Measurements from ENCODE around the gene C2orf76.
"Not testable (repeated sequence)": the region's sequence is repeated elsewhere in the genome, so short reads cannot be mapped to it uniquely, and the experiment has no call there.

The C2orf76 gene

GRCh38 chr2:119405151-119405550, 38.5 kb upstream of the C2orf76 start:
- TF ChIP-seq EZH2phosphoT487 (conservative IDR thresholded peaks at IDR 0.05; ENCODE audit: low read length) (no peak), CTCF (IDR thresholded peaks at IDR 0.05; ENCODE audit: insufficient read depth, low read length, poor library complexity, severe bottlenecking) (no peak)
- Histone ChIP-seq H3K27me3 (ENCODE audit: low read length) (no peaks in the 10 kb centered on the region), H3K79me2 (ENCODE audit: insufficient read depth, low read length) (no peaks in the 10 kb centered on the region), H4K20me1 (ENCODE audit: low read depth, low read length) (no peaks in the 10 kb centered on the region), H3K27ac (ENCODE audit: low read depth, low read length) (no peak overlapping the region), H2AFZ (ENCODE audit: low read depth, low read length, severe bottlenecking) (no peak overlapping the region), H3K9me2 (replicated peaks; ENCODE audit: insufficient read depth, low read length) (no peaks in the 10 kb centered on the region), H3F3A (ENCODE audit: insufficient read depth) (no peaks in the 10 kb centered on the region), H3K9ac (ENCODE audit: low read length) (no peak overlapping the region), H3K4me3 (ENCODE audit: insufficient read depth, low read length, poor library complexity, severe bottlenecking) (no peak overlapping the region), H3K4me2 (ENCODE audit: low read depth, low read length, poor library complexity, severe bottlenecking) (no peak overlapping the region), H3K36me3 (ENCODE audit: low read length) (no peaks in the 10 kb centered on the region), H3K9me3 (ENCODE audit: insufficient read depth, low read length) (no peaks in the 10 kb centered on the region)

- not testable (repeated sequence) for H3F3A ChIP-seq (ENCODE audit: insufficient read depth); H3K27me3 ChIP-seq (ENCODE audit: low read length); H3K36me3 ChIP-seq (ENCODE audit: low read length); H3K9me3 ChIP-seq (ENCODE audit: insufficient read depth, low read length); H3K9ac ChIP-seq (ENCODE audit: low read length); H3K4me3 ChIP-seq (ENCODE audit: insufficient read depth, low read length, poor library complexity, severe bottlenecking); H2AFZ ChIP-seq (ENCODE audit: low read depth, low read length, severe bottlenecking); H3K27ac ChIP-seq (ENCODE audit: low read depth, low read length); H4K20me1 ChIP-seq (ENCODE audit: low read depth, low read length); H3K79me2 ChIP-seq (ENCODE audit: insufficient read depth, low read length); H3K9me2 ChIP-seq (replicated peaks; ENCODE audit: insufficient read depth, low read length); H3K4me2 ChIP-seq (ENCODE audit: low read depth, low read length, poor library complexity, severe bottlenecking)
These were observed 37.0 kb upstream of the C2orf76 start for GRCh38 chr2:119403618-119404017.

GRCh38 chr2:119402645-119403560, 36.3 kb upstream of the C2orf76 start:
- Histone ChIP-seq H4K20me1 (ENCODE audit: low read depth, low read length) (no peaks in the 10 kb centered on the region), H3K9me3 (ENCODE audit: insufficient read depth, low read length) (no peaks in the 10 kb centered on the region), H3K79me2 (ENCODE audit: insufficient read depth, low read length) (no peaks in the 10 kb centered on the region), H3K4me3 (ENCODE audit: insufficient read depth, low read length, poor library complexity, severe bottlenecking) (no peak overlapping the region), H3K36me3 (ENCODE audit: low read length) (no peaks in the 10 kb centered on the region), H3K9me2 (replicated peaks; ENCODE audit: insufficient read depth, low read length) (no peaks in the 10 kb centered on the region), H3K27me3 (ENCODE audit: low read length) (no peaks in the 10 kb centered on the region), H3K9ac (ENCODE audit: low read length) (no peak overlapping the region), H3K4me2 (ENCODE audit: low read depth, low read length, poor library complexity, severe bottlenecking) (no peak overlapping the region), H3F3A (ENCODE audit: insufficient read depth) (no peaks in the 10 kb centered on the region), H3K27ac (ENCODE audit: low read depth, low read length) (no peak overlapping the region), H2AFZ (ENCODE audit: low read depth, low read length, severe bottlenecking) (peak overlapping the region; percentile 46)
- TF ChIP-seq EZH2phosphoT487 (conservative IDR thresholded peaks at IDR 0.05; ENCODE audit: low read length): no peak
- TF ChIP-seq CTCF (IDR thresholded peaks at IDR 0.05; ENCODE audit: insufficient read depth, low read length, poor library complexity, severe bottlenecking): no peak

- H3K4me3 ChIP-seq (ENCODE audit: insufficient read depth, low read length, poor library complexity, severe bottlenecking): no peak overlapping the region
- no peaks in the 10 kb centered on the region for H4K20me1 ChIP-seq (ENCODE audit: low read depth, low read length)
- no peak overlapping the region for H3K4me2 ChIP-seq (ENCODE audit: low read depth, low read length, poor library complexity, severe bottlenecking)
- no peak overlapping the region for H2AFZ ChIP-seq (ENCODE audit: low read depth, low read length, severe bottlenecking)
- no peaks in the 10 kb centered on the region for H3K27me3 ChIP-seq (ENCODE audit: low read length)
- no peaks in the 10 kb centered on the region for H3K9me2 ChIP-seq (replicated peaks; ENCODE audit: insufficient read depth, low read length)
- H3F3A ChIP-seq (ENCODE audit: insufficient read depth): no peaks in the 10 kb centered on the region
- H3K9ac ChIP-seq (ENCODE audit: low read length): no peak overlapping the region
- H3K79me2 ChIP-seq (ENCODE audit: insufficient read depth, low read length): no peaks in the 10 kb centered on the region
- H3K9me3 ChIP-seq (ENCODE audit: insufficient read depth, low read length): no peaks in the 10 kb centered on the region
- TF ChIP-seq CTCF (IDR thresholded peaks at IDR 0.05; ENCODE audit: insufficient read depth, low read length, poor library complexity, severe bottlenecking) (no peak), EZH2phosphoT487 (conservative IDR thresholded peaks at IDR 0.05; ENCODE audit: low read length) (no peak)
- H3K27ac ChIP-seq (ENCODE audit: low read depth, low read length): no peak overlapping the region
- H3K36me3 ChIP-seq (ENCODE audit: low read length): no peaks in the 10 kb centered on the region
These were observed 35.5 kb upstream of the C2orf76 start for GRCh38 chr2:119402106-119402505.

All from SU-DHL-6 (cell line).